ENCODE results near the gene SLC6A17.

Gene SLC6A17

GRCh38 chr1:110205591-110206155, 55.4 kb downstream of the SLC6A17 start:
- DNase-seq, result no peak

- no peak for DNase-seq
Observed at GRCh38 chr1:110206261-110206920, 56.1 kb downstream of the SLC6A17 start.

GRCh38 chr1:110207831-110208230, 57.5 kb downstream of the SLC6A17 start:
- DNase-seq, result peak; percentile 84

GRCh38 chr1:110208916-110209645, 58.8 kb downstream of the SLC6A17 start:
- no peak for DNase-seq

GRCh38 chr1:110209715-110210603, 59.7 kb downstream of the SLC6A17 start, which contains the start of gene KCNC4:
Gene KCNC4, plus strand, starts transcription at chr1:110210314. Its CDS starts 1,186 bp downstream, at chr1:110211500.
- DNase-seq, result peak; percentile 79

- peak; percentile 82 for DNase-seq
Observed at GRCh38 chr1:110210604-110211495, 60.6 kb downstream of the SLC6A17 start.

GRCh38 chr1:110211496-110212168, 61.3 kb downstream of the SLC6A17 start:
- DNase-seq, result peak; percentile 78

GRCh38 chr1:110212169-110213142, 62.2 kb downstream of the SLC6A17 start:
- DNase-seq, result peak; percentile 64

- DNase-seq, result no peak
Observed at GRCh38 chr1:110213143-110213540, 62.8 kb downstream of the SLC6A17 start.

GRCh38 chr1:110214454-110215404, 64.4 kb downstream of the SLC6A17 start:
- peak; percentile 45 for DNase-seq

- DNase-seq, result no peak
Observed at GRCh38 chr1:110215621-110216515, 65.6 kb downstream of the SLC6A17 start.

- no peak for DNase-seq
Observed at GRCh38 chr1:110216844-110217444, 66.7 kb downstream of the SLC6A17 start.

- no peak for DNase-seq
Observed at GRCh38 chr1:110218137-110218536, 67.8 kb downstream of the SLC6A17 start.

GRCh38 chr1:110218739-110219138, 68.4 kb downstream of the SLC6A17 start:
- no peak for DNase-seq

- no peak for DNase-seq
Observed at GRCh38 chr1:110220324-110220723, 70.0 kb downstream of the SLC6A17 start.

GRCh38 chr1:110221119-110221518, 70.8 kb downstream of the SLC6A17 start:
- DNase-seq, result no peak

- no peak for DNase-seq
Observed at GRCh38 chr1:110223127-110223526, 72.8 kb downstream of the SLC6A17 start.

All from retina (tissue), 1 donor.